ENCODE measurements around the gene ROR1.

Gene ROR1

DNA sequence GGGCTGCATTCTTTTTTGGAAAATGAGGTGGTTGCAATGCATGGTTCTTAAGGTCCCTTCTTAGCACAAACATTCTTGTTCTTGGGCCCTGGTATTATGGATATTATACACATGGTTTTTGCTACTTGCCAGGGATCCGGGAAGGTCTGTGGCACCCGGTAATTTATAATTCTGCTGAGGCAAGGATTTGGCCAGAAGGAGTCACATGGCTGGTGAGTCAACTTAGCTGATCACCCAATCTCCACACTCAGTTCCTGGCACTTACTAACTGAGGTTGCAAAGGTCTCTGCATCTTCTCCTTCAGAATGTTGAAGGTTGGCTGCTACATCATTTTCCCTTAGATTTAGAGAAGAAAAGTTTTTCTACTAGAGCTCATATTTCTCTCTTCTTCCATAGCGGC, 112.5 kb downstream of the ROR1 start:
- ATAC-seq, result no peak

DNA sequence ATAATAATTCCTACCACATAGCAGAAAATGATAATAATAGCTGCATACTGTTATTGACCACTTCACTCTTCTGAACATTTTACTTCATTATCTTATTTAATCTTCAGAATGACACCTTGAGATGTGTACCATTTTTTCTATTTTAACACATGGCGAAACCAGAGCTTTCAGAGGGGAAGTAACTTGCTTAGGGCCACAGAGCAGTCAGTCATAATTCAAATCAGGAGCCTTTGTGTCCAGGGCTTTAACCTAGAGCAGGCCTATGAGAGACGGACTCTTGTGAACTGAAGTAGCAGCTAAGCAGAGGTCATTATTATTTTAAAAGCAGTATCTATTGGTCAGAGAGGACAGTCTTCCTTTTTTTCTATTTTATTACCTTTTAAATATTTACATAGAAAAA, 114.0 kb downstream of the ROR1 start:
- no peak for ATAC-seq

DNA sequence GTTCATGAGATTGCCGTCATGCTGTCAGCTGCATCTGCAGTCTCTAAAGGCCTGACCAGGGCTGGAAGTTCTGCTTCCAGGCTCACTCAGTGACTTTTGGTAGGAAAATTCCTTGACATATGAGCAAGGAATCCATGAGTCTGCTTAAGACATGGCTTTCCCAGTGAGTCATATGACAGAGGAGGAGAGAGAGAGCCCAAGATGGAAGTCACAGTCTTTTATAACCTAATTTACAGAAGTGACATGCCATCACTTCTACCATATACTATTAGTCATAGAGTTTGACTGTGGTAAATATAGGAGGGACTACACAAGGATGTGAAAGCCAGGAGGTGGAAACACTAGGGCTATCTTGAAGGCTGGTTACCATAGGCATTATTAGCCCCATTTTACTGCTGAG, 115.2 kb downstream of the ROR1 start:
- ATAC-seq, result no peak

DNA sequence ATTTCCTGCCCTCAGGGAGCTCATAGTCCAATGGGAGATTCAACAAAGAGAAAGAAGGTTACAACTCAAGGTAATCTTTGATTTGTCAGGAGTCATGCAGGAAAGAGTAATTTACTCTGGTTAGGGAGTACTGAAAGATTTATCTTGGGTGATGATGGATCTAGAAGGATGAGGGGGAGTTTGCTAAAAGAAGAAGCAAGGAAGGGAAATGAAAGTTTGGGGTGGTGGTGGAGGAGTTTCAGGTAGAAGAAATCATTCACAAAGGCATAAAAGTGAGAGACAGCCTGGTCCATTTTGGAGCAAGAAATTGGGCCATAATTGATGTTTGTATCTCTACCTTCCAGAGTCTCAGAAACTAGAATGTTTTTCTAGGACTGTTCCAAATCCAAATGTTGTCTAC, 116.7 kb downstream of the ROR1 start:
- ATAC-seq, result no peak

DNA sequence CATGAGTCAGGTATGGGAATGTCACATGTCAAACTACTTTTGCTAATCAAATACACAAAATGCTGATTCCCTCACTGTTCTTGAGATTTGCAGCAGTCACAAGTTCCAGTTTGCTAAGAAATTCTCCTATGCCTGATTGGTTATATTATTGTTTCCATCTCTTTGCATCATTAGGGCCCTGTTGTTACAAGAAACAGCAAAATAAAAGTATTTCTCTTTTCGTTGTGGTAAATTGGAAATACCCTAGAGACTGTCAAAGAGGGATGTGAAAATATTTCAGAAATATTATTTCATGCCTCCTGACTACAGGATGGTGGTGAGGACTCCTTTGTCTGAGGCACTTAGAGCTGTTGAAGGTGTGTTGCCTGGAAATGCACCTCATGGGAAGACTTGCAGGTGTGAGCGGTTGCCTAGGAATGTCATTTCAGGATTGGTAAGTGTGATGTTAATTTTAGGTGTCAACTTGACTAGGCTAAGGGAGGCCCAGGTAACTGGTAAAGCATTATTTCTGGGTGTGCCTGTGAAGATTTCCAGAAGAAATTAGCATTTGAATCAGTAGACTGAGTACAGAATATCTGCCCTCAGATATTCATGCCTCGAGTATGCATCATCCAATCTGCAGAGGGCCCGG, 117.4 kb downstream of the ROR1 start:
- ATAC-seq, result no peak

DNA sequence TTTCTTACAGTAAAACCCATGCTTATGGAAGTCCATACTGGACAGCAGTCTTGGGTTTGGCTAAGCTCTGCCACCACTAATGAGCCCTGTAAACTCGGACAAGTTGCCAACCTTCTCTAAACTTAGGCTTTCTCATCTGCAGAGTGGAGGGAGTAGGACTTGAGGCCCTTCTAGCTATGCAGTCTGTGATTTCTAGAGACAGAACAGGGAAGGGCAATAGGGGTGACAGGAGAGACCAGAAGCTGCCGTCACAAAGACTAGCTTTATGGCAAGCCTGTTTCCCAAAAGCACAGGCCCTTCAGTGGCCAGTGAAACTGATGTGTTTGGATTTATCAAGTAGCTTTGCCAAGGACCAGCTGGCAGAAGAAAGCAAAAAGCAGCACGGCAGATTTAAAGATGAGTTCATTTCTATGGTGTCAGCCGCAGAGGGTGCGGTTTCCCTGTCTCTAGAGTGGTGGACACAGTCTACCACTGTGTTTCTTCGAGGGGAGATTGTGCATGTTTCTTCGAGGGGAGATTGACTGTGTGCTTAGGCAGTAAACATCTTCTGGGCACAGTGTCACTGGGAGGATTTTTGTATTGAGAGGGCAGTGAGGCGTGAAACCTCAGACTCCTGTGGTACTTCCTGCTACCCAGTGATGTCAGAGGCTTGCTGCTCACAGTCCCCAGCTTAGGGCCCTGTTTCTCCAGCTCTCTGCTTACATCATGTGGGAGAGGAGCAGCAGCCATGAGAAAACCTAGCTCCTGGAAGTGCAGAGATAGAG, 119.0 kb downstream of the ROR1 start:
- ATAC-seq, result peak; percentile 35 to 48

DNA sequence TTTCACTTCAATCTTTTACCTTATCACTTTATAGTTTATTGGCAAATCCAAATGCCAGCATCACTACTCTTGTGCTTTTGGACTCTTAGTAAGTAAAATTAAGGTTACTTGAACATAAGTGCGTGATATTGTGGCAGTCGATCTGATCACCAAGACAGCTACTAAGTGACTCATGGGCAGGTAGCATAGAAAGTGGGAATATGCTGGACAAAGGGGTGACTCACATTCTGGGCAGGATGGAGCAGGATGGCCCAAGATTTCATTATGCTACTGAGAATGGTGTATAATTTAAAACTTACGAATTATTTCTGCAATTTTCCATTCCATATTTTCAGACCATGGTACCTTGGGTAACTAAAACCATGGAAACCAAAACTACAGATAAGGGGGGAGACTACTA, 120.2 kb downstream of the ROR1 start:
- no peak for ATAC-seq

DNA sequence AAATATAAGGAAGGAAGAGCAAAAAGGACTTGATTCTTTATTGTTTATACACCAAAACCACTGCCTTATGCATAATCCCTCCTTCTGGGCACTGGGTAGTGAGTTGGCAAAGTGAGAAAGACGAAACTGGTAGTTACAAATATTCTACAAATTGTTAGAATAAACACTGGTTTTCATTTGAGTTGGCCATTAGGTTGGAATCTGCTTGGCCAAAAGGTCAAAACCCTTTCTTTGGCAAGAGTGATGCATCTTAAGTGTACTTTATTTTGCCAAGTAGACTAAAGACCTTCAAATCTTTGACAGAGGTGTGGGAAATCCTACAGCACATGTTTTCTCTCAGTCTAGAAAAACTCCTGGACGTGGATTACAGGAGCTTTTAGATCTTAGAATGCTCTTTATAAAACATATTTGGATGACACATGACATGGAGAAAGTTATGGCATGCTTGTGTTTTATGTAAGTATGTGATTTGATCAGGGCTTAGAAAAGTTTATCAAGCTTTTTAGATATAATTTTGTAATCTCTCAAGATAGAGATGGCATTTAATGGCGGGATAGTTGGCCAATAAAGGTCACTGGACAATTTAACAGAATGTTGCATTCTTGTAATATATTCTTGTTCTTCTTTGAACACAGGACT, 120.9 kb downstream of the ROR1 start:
- no peak for ATAC-seq

DNA sequence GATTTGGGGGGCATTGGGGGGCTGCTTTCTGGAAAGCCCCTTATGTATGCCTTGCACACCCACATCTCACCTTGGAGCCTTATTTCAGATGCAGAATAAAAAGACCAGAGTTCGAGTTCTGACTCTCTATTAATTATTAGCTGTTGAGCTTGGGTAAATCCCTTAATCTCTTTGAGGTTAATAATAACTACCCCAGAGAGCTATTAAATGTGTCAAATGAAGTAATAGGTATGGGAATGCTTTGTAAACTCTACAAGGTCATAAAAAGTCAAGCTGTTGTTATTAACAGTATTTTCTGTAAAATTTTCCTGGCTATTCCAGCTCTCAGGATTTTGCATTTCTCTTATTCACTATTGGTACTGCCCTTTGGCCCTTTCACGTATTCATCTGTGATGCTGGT, 122.9 kb downstream of the ROR1 start:
- no peak for ATAC-seq

DNA sequence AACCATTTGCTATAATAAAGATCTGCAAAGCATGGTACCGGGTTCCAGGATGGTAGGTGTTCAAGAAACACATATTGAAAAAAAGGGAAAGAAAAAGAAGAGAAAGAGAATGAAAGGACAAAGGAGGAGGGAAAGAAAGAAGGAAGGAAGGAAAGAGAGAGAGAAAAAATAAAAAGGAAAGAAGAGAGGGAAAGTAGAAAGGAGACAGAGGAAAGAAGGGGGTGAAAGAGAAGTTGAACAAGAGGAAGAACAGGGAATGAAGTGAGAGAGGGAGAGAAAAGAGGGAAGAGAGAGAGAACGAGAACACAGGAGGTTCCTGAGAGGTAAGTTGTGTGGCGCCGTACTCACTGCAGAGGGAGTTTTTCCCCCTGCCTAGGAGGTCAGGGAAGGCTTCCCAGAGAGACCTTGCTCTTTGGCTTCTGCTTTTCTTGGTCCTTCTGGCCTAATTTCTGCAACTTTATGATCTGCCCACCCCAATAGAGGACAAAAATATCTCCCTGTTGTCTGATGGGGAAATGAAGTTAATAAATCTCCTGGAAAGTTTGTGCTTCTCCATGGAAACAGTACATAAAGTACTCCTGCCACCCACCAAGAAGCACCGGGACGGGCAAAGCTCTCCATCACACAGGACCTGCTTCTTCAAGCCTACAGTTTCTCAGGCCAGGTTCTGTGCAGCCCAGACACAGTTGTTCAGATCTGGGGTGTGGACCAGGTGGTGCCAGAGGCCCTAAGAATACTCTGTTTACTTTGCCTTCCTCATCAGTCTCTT, 124.8 kb downstream of the ROR1 start:
- no peak for ATAC-seq

DNA sequence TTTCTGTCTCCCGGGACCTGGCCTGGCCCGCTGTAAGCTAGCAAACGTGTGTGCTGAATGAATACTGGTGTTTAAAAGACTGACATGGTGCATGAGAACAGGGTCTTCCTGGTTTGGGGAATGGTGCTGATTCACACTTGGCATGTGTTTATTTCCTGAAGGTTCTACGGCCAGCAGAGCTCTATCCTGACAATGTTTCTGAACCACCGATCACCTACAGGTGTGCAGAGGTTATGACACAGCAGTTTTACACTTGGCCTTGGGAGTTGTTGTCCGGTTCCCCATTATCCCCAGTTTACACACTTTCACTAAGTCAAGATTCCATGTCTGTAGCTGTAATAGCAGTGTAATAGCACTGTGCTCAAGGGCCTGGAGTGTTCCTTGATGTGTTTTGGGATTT, 127.3 kb downstream of the ROR1 start:
- no peak for ATAC-seq

DNA sequence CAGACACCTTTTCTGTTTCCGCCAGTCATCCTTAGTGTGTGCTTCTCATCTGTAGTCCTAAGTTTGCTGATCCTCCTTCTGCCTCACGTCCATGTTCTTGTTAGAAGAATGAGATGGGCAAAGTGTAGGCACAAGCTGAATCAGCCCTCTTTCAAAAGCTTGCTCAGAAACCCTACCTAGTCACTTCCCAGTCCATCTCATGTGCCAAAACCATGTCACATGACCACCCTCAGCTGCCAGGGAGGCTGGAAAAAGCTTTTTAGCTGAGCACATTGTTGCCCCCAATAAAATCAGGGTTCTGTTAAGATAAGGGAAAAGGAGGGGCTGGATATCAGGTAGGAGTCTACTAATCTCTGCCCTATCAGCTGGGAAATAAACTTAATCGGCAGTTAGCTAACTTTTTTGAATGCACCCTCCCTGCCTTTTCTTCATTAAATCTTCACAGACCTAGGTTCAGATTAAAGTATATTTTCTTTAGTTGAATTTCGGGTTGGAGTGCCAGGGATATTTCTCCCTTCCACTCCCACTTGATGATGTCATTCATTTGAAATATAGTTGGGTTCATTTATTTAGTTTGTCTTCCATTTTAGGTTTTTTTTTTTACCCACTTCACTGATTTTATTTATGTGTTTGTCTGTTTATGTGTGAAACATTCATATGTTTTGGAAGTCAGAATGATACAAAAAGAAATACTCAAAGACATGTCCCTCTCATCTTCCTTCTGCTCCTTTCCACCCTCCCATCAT, 129.2 kb downstream of the ROR1 start:
- ATAC-seq, result no peak

DNA sequence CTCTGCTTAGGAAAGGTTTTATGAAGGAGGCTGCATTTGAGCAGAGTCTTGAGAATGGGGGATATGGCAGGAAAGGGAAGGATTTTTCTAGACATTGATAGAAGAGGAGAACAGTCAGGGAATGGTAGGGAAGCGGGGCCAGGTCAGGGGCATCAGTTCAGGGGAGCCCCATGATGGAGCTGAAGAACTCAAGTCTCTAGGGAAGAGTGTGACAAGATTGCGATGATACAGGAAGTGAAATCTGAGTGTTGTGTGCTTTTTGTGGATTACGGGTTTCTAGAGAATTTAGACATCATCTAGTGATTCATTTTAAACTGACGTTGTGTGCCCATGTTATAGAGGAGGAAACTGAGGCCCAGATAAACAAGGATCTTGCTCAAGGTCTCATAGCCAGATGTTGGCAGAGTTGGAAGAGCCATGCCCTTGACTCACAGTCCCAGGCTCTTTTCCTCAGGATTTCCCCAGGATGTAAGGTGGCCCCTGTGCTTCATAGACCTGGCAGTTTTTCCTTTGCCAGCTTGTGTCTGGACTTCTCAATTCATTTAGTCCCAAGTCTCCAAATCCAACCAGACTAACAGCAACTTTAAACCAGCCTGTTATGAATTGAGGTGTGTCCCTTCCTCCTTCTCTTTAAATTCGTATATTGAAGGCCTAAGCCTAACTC, 130.3 kb downstream of the ROR1 start:
- ATAC-seq, result no peak

DNA sequence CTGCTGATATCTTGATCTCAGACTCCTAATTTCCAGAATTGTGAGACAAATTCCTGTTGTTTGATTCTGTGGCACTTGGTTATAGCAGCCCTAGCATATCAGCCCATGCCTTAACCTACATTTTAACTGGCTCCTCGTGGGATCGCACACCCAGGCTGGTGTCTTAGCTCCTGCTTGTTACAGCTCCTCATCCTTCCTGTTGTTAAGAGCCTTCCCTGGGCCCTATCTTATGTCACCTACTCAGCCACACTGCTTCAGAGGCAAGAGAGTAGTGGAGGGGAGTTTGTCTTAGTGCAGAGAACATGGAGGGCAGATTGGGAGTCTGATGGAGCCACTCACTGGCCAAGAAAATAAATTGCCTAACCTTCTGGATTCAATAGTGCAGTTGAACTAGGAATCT, 131.0 kb downstream of the ROR1 start:
- no peak for ATAC-seq

DNA sequence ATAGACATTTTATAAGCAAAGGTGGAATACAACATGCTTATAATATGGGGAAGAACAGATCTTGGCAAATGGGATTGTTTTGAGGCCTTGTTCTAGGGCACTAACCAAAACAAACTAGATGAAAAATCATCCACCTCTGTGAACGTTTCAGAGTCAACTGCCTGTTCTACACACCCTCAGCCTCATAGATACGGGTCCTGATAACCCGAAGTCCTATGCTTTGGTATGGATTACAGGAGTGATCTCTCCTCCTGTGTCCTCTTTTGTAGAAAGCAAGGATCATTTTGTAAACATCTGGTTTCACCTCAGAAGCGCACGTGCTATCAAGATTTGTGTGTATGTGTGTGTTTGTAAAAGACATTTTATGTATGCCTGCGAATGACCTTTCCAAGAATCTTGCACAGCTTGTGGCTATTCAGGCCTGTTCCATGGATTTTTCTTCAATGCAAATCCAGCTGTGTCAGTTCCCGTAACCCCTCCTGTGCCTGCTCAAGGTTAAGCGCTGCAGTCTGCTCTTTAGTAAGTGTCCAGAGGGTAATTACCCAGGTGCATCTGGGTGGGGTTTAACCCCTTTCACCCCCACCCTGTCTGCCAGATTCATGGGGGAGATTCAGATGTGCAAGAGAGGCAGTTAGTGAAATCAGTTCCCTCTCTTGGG, 132.4 kb downstream of the ROR1 start:
- no peak for ATAC-seq

DNA sequence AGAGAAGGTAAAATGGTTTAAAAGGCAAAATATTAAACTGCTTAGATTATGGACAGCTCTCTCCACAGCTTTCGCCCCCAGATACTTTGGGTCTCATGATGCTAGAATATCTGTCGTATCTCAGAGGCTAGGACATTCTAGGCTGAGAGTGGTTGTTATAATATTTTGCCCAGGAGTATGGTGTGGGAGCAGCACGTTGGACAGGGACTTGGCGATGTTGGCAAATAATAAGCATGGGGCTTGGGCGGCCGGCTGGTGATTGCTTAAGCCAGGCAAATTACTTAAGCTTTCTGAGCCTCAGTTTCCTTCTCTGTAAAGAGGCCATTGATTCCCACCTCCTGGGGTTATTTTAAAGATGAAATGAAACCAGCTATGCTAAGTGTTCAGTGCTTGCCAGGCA, 133.2 kb downstream of the ROR1 start:
- no peak for ATAC-seq

DNA sequence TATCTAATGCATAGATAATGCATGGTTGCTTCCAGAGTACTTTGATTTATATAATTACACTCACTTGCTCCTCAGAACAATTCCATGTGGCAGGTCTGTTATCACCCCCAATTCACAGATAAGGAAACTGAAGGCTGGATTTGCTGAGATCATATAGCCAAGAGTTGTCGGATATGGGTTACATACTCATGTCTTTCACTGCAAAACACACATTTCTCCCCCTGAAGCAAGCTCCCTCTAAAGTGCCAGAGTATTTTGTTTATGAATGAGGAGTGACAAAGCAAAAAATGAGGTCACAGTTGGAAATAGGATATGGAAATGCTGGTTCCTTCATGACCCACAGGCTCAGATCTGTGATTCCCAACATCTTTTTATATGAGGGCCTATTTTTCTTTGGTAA, 134.2 kb downstream of the ROR1 start:
- ATAC-seq, result no peak

DNA sequence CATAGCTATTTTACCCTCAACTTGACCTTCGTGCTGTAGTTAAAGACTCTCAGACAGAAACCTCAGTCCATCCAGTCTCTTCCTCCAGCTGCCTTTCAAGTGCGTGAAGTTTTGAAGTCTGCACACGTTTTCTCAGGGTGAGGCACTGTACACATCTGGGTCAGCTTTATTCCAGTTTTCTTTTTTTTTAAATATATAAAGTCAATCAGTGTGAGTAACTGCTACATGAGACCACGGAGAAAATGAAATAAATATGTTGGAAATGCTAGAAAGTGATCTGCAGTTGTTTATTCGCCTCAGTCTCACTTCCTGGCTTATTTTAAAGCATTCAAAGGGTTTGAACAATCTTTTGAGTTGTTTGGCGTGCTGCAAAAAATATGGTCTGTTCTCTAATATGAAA, 135.7 kb downstream of the ROR1 start:
- ATAC-seq, result no peak

DNA sequence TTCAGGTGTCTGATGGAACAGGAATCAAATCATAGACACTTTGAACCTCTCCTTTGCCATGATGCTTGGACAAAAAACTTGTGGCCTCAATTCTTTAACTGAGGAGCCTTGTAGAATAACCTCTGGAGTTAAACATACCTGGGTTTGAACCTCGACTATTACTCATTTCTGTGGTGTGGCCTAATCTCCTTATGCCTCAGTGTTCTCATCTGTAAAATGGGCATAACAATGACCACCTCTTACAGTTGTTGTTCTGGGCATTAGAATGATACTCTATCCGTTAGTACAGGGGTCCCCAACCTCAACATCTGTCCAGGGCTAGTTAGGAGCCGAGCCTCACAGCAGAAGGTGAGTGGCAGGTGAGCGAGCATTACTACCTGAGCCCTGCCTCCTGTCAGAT, 137.2 kb downstream of the ROR1 start:
- no peak for ATAC-seq

DNA sequence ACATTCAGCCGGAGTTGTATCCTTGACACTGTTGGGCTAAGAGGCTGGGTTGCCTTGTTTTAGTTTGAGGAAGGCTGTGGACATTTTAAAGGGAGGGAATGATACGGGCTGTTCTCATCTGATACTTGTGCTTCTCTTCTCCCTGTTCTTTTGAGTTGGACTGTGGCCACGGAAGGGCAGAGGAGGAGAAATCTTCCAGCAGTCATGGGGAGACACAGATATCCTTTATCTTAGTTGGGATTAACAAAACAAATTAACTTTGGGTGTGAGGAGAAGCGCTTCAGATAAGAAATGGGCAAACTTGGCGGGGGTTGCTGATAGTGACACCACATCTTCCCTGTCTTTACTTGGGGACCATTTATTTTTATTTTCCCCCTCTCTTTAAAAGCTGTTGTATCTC, 138.8 kb downstream of the ROR1 start:
- no peak for ATAC-seq

DNA sequence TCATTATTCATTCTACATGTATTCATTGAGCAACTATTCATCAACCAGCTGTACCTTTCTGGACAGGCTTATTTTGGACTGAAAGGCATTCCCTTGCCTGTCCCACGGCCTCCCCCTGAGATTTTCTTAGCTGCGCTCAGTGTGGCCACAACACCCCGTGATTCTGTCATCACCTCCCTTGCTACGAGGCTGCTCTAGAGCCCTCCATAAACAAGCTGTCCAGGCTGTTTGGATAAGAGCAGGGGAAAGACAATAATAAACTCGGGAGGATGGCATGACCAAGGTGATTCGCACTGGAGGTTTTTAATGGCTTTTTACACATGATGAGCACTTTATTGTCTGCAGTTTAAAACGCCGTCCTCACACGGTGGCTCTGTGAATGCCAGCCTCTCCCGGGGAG, 139.7 kb downstream of the ROR1 start:
- ATAC-seq, result no peak

DNA sequence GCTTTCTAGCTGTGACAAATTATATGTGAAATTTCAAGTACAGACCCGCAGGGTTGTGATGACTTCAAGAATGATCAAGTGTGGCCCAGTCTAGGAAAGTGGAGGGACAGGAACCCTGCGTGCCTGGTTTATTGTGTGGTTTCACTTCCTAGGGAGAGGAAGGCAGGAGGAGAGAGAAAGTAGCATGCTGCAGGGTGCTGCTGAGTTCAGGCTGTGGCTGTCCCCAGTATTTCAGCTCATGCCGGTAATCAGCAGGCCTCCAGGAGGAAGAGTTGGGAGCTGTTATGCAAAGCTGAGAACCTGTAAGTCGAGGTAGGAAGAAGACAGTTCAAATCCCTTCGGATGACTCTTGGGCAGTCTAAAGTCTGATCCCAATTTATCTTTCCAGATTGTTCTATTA, 140.4 kb downstream of the ROR1 start:
- no peak for ATAC-seq

Measured in activated CD4-positive, CD25-positive, alpha-beta regulatory T cell treated with anti-CD3 and anti-CD28 coated beads, Interleukin-2, amount 50 U/mL, for 24 hours (primary cell).